DND-41 (cell line): ENCODE results near the gene MPO.

ENCODE experiments used
- ATAC-seq: fragments of 200-7000 bp; cut with Tn5 transposase; 3 replicates; pipeline ENCODE4 v1.9.1; 2021; ENCODE audit warnings: low read depth; ENCODE audit not compliant: insufficient read depth
- DNase-seq: peaks from one replicate; pipeline ENCODE4 v3.0.0-alpha.2; 2020
- H2AFZ ChIP-seq: 2 replicates; pipeline ENCODE4 v1.6.0; 2012; ENCODE audit warnings: low read depth, low read length
- H3K27ac ChIP-seq: 2 replicates; pipeline ENCODE4 v1.5.1; 2012; ENCODE audit warnings: low read length, inconsistent platforms
- H3K27me3 ChIP-seq: fragments of 200-600 bp; sonication (generic); 2 replicates; pipeline ENCODE4 v1.6.0; 2012; ENCODE audit warnings: low read length, mild to moderate bottlenecking, inconsistent platforms; ENCODE audit not compliant: insufficient read depth, poor library complexity
- H3K36me3 ChIP-seq: 2 replicates; pipeline ENCODE4 v1.5.1; 2012; ENCODE audit warnings: low read length, inconsistent platforms; ENCODE audit not compliant: insufficient read depth
- H3K4me1 ChIP-seq: 2 replicates; pipeline ENCODE4 v1.5.1; 2012; ENCODE audit warnings: mild to moderate bottlenecking, low read length; ENCODE audit not compliant: insufficient read depth
- H3K4me2 ChIP-seq: 2 replicates; pipeline ENCODE4 v1.6.0; 2012; ENCODE audit warnings: mild to moderate bottlenecking, moderate library complexity, low read length, inconsistent platforms; ENCODE audit not compliant: insufficient read depth
- H3K4me3 ChIP-seq, 2 experiments: fragments of 200-600 bp in 1 of 2; shearing (Covaris generic) in 1 of 2; 2 replicates each; pipeline ENCODE4 v1.5.1; 2012 to 2016; ENCODE audit warnings: inconsistent platforms in 2 of 2, low read length in 2 of 2, mild to moderate bottlenecking in 2 of 2, low read depth in 1 of 2, moderate library complexity in 1 of 2
- H3K79me2 ChIP-seq: 2 replicates; pipeline ENCODE4 v1.6.0; 2012; ENCODE audit warnings: low read length, inconsistent platforms; ENCODE audit not compliant: insufficient read depth
- H3K9ac ChIP-seq: 2 replicates; pipeline ENCODE4 v1.6.0; 2012; ENCODE audit warnings: low read depth, mild to moderate bottlenecking, inconsistent platforms, low read length, moderate library complexity
- H3K9me3 ChIP-seq: 2 replicates; pipeline ENCODE4 v1.5.1; 2012; ENCODE audit warnings: low read length, moderate library complexity, mild to moderate bottlenecking, inconsistent platforms; ENCODE audit not compliant: insufficient read depth, severe bottlenecking
- H4K20me1 ChIP-seq: 2 replicates; pipeline ENCODE4 v1.6.0; 2012; ENCODE audit warnings: low read length; ENCODE audit not compliant: insufficient read depth
- CTCF ChIP-seq: IDR thresholded peaks from 2 replicates; pipeline ENCODE4 v1.5.1; 2012; ENCODE audit warnings: borderline replicate concordance, low read length, moderate library complexity, mild to moderate bottlenecking; ENCODE audit not compliant: poor library complexity, severe bottlenecking; ENCODE audit errors: extremely low read depth
- EZH2 ChIP-seq: IDR thresholded peaks from 3 replicates; pipeline ENCODE4 v1.6.1; 2012; ENCODE audit warnings: borderline replicate concordance, low read depth, mild to moderate bottlenecking, moderate library complexity, low read length, inconsistent platforms; ENCODE audit not compliant: severe bottlenecking

The MPO gene

GRCh38 chr17:58282442-58282841 is 1.7 kb upstream of the MPO start:
- H3K27me3 ChIP-seq: no peaks in the 10 kb centered on the region
- peaks cover 22% of the 10 kb centered on the region for H3K4me1 ChIP-seq
- H3K4me3 ChIP-seq: no peak overlapping the region
- H3K36me3 ChIP-seq: no peaks in the 10 kb centered on the region
- no peaks in the 10 kb centered on the region for H3K9me3 ChIP-seq
- ATAC-seq (no peak), DNase-seq (no peak)
- TF ChIP-seq EZH2: no peak
- no peak for TF ChIP-seq CTCF
- no peak overlapping the region for H3K27ac ChIP-seq
- no peak overlapping the region for H2AFZ ChIP-seq
- H3K79me2 ChIP-seq: no peaks in the 10 kb centered on the region
- H3K4me2 ChIP-seq: no peak overlapping the region
- no peak overlapping the region for H3K9ac ChIP-seq
- no peaks in the 10 kb centered on the region for H4K20me1 ChIP-seq

GRCh38 chr17:58281511-58282011 is 826 bp upstream of the MPO start:
- H3K4me1 ChIP-seq: peaks cover 22% of the 10 kb centered on the region
- DNase-seq (no peak), ATAC-seq (no peak)
- H3K9me3 ChIP-seq: no peaks in the 10 kb centered on the region
- H3K79me2 ChIP-seq: no peaks in the 10 kb centered on the region
- no peaks in the 10 kb centered on the region for H3K36me3 ChIP-seq
- no peak overlapping the region for H3K9ac ChIP-seq
- no peak overlapping the region for H2AFZ ChIP-seq
- H4K20me1 ChIP-seq: no peaks in the 10 kb centered on the region
- TF ChIP-seq CTCF (no peak), EZH2 (no peak)
- H3K27ac ChIP-seq: no peak overlapping the region
- H3K27me3 ChIP-seq: no peaks in the 10 kb centered on the region
- no peak overlapping the region for H3K4me3 ChIP-seq
- no peak overlapping the region for H3K4me2 ChIP-seq

GRCh38 chr17:58279736-58280479 is 827 bp downstream of the MPO start:
- Histone ChIP-seq H3K9me3 (no peaks in the 10 kb centered on the region), H3K36me3 (no peaks in the 10 kb centered on the region), H3K4me2 (no peak overlapping the region), H3K27me3 (no peaks in the 10 kb centered on the region), H3K4me3 (no peak overlapping the region), H3K27ac (no peak overlapping the region), H4K20me1 (0 out of 2 replicates have a peak, but pooled peaks cover 2% of the 10 kb centered on the region), H3K4me1 (peaks cover 16% of the 10 kb centered on the region), H3K79me2 (no peaks in the 10 kb centered on the region), H2AFZ (no peak overlapping the region), H3K9ac (no peak overlapping the region)
- DNase-seq (no peak), ATAC-seq (no peak)
- TF ChIP-seq EZH2 (no peak), CTCF (no peak)
